ENCODE measurements around the gene BPIFB3.

BPIFB3 gene

GRCh38 chr20:33062825-33063149 lies 9.1 kb downstream of the BPIFB3 start:
- DNase-seq (ENCODE audit: low read depth in 3 of 3): no peak

GRCh38 chr20:33063271-33063670 lies 9.6 kb downstream of the BPIFB3 start:
- no peak for DNase-seq (ENCODE audit: low read depth in 3 of 3)

GRCh38 chr20:33064572-33065287 lies 11.0 kb downstream of the BPIFB3 start:
- no peak for DNase-seq (ENCODE audit: low read depth in 3 of 3)

- no peak for DNase-seq (ENCODE audit: low read depth in 3 of 3)
Measured at GRCh38 chr20:33065785-33066184, 12.1 kb downstream of the BPIFB3 start.

- DNase-seq (ENCODE audit: low read depth in 3 of 3): no peak
Measured at GRCh38 chr20:33067806-33068205, 14.1 kb downstream of the BPIFB3 start.

GRCh38 chr20:33068251-33068939 lies 14.7 kb downstream of the BPIFB3 start:
- DNase-seq (ENCODE audit: low read depth in 3 of 3): no peak

- no peak for DNase-seq (ENCODE audit: low read depth in 3 of 3)
Measured at GRCh38 chr20:33069673-33070072, 16.0 kb downstream of the BPIFB3 start.

GRCh38 chr20:33070111-33071053 lies 16.7 kb downstream of the BPIFB3 start:
- no peak for DNase-seq (ENCODE audit: low read depth in 3 of 3)

GRCh38 chr20:33071198-33071597 lies 17.5 kb downstream of the BPIFB3 start:
- no peak for DNase-seq (ENCODE audit: low read depth in 3 of 3)

- DNase-seq (ENCODE audit: low read depth in 3 of 3): no peak
Measured at GRCh38 chr20:33072362-33072761, 18.7 kb downstream of the BPIFB3 start.

GRCh38 chr20:33072813-33073212 lies 19.1 kb downstream of the BPIFB3 start:
- no peak for DNase-seq (ENCODE audit: low read depth in 3 of 3)

GRCh38 chr20:33074675-33075074 lies 21.0 kb downstream of the BPIFB3 start:
- no peak for DNase-seq (ENCODE audit: low read depth in 3 of 3)

GRCh38 chr20:33075281-33075680 lies 21.6 kb downstream of the BPIFB3 start:
- DNase-seq (ENCODE audit: low read depth in 3 of 3): no peak

- DNase-seq (ENCODE audit: low read depth in 3 of 3): no peak
Measured at GRCh38 chr20:33076662-33077372, 23.1 kb downstream of the BPIFB3 start.

GRCh38 chr20:33079259-33079658 lies 25.6 kb downstream of the BPIFB3 start, which contains the start of gene BPIFB4:
Gene BPIFB4, plus strand, starts transcription at chr20:33079643. Its CDS starts 1,884 bp downstream, at chr20:33081527.
- DNase-seq (ENCODE audit: low read depth in 3 of 3): no peak

- no peak for DNase-seq (ENCODE audit: low read depth in 3 of 3)
Measured at GRCh38 chr20:33081411-33082154, 27.9 kb downstream of the BPIFB3 start.

- DNase-seq (ENCODE audit: low read depth in 3 of 3): no peak
Measured at GRCh38 chr20:33082546-33082945, 28.8 kb downstream of the BPIFB3 start.

- no peak for DNase-seq (ENCODE audit: low read depth in 3 of 3)
Measured at GRCh38 chr20:33083544-33084340, 30.0 kb downstream of the BPIFB3 start.

GRCh38 chr20:33084722-33085121 lies 31.0 kb downstream of the BPIFB3 start:
- no peak for DNase-seq (ENCODE audit: low read depth in 3 of 3)

- DNase-seq (ENCODE audit: low read depth in 3 of 3): no peak
Measured at GRCh38 chr20:33086052-33086722, 32.5 kb downstream of the BPIFB3 start.

Measured in stimulated activated CD4-positive, alpha-beta T cell treated with anti-CD3 and anti-CD28 coated beads, TNF-alpha, amount 100 ng/mL, for 48 hours (primary cell).